AG10803 (cell line): ENCODE measurements around the gene SREBF2.

Experiments used
- DNase-seq: peaks from one replicate; pipeline ENCODE4 v3.0.0; 2010; ENCODE audit warnings: low read depth
- H3K4me3 ChIP-seq: 2 replicates; pipeline ENCODE4 v1.5.1; 2011; ENCODE audit warnings: mild to moderate bottlenecking, low read length, control low read depth
- TF ChIP-seq, protein P1 (sequence below): conservative IDR thresholded peaks from 2 replicates; pipeline ENCODE4 v1.5.1; 2011; ENCODE audit warnings: mild to moderate bottlenecking, low read length, control low read depth, inconsistent platforms

The SREBF2 gene

DNA sequence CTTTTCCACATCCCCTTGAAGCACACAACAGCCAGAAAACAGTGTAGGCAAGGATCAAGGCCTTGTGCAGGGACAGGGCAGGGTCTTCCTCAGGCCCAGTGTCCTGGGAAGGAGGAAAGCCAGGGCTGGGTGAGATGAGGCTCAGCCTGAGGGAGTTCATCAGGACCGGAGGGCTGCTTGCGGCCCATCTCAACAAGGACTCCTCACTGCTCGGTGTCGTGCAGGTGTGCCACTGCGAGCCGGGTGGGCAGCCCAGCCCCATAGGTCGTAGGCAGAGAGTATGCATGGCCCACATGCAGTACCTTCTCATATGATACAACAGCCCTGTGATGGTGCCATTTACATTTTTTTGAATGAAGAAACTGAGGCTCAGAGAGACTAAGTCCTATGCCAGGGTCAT is 69.1 kb downstream of the SREBF2 start:
- no peak for DNase-seq
- H3K4me3 ChIP-seq = no peak overlapping the region
- TF ChIP-seq, protein P1, sequence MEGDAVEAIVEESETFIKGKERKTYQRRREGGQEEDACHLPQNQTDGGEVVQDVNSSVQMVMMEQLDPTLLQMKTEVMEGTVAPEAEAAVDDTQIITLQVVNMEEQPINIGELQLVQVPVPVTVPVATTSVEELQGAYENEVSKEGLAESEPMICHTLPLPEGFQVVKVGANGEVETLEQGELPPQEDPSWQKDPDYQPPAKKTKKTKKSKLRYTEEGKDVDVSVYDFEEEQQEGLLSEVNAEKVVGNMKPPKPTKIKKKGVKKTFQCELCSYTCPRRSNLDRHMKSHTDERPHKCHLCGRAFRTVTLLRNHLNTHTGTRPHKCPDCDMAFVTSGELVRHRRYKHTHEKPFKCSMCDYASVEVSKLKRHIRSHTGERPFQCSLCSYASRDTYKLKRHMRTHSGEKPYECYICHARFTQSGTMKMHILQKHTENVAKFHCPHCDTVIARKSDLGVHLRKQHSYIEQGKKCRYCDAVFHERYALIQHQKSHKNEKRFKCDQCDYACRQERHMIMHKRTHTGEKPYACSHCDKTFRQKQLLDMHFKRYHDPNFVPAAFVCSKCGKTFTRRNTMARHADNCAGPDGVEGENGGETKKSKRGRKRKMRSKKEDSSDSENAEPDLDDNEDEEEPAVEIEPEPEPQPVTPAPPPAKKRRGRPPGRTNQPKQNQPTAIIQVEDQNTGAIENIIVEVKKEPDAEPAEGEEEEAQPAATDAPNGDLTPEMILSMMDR = no peak

DNA sequence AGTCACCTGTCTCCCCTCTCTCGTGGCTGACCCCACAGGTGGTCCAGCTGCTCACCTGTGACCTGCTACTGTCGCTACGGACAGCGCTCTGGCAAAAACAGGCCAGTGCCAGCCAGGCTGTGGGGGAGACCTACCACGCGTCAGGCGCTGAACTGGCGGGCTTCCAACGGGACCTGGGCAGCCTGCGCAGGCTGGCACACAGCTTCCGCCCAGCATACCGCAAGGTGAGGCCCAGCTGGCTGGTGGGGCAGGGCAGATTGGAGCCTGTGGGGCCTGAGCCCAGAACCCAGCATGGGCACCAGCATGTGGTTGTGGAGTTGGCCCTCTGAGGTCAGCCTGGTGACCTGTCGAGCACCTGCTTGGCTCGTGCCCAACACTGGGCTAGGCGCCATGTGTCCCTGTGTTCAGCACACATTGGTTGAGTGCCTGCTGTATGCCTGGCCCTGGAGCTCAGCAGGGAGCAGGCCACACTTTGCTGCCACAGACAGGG is 70.1 kb downstream of the SREBF2 start:
- DNase-seq = no peak
- TF ChIP-seq, protein P1 = no peak
- no peak overlapping the region for H3K4me3 ChIP-seq

DNA sequence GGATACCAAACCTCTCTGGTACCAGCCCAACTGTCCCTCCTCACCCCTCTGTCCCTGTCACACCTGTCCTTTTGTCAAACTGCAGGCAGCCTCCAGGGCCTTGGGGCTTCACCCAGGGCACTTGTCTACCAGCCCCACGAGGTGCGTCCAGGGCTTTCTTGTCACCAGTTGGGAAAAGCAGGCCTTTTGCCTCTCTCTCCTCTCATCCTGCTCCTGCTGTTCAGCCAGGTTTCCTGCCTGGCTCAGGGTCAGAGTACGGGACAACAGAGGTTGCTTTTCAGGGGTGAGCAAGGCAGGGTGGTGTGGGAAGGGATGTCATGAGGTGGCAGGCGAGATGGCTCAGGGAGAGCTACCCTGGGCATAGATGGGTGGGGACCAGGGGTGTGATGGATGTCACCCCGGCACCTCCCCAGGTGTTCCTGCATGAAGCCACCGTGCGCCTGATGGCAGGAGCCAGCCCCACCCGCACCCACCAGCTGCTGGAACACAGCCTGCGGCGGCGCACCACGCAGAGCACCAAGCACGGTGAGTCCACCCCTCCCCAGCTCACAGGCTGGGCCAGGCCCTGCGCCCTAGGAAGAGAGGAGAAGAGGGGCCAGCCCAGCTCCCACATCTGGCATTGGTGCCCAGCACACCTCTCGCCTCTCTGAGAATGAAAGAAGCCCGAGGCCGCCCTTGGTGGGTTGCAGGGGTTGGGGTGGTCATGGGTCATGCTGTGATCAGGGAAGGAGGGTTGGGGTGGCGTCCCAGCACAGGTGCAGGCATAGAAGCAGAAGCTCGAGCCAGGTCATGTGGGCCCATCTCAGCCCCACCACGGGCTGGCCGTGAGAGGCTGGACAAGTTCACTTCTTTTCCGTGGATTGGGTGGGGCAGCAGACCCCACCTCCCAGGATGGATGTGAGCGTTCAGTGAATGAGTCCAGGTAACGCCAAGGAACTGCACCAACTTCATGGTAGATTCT is 71.8 kb downstream of the SREBF2 start:
- DNase-seq = no peak
- H3K4me3 ChIP-seq = no peak overlapping the region
- TF ChIP-seq, protein P1 = no peak

GRCh38 chr22:41905411-41906202 is 72.7 kb downstream of the SREBF2 start:
- H3K4me3 ChIP-seq = no peak overlapping the region
- DNase-seq = no peak
- TF ChIP-seq, protein P1 = no peak

- DNase-seq = no peak
- no peak overlapping the region for H3K4me3 ChIP-seq
- TF ChIP-seq, protein P1 = no peak
These were observed 73.9 kb downstream of the SREBF2 start for GRCh38 chr22:41906822-41907221.

DNA sequence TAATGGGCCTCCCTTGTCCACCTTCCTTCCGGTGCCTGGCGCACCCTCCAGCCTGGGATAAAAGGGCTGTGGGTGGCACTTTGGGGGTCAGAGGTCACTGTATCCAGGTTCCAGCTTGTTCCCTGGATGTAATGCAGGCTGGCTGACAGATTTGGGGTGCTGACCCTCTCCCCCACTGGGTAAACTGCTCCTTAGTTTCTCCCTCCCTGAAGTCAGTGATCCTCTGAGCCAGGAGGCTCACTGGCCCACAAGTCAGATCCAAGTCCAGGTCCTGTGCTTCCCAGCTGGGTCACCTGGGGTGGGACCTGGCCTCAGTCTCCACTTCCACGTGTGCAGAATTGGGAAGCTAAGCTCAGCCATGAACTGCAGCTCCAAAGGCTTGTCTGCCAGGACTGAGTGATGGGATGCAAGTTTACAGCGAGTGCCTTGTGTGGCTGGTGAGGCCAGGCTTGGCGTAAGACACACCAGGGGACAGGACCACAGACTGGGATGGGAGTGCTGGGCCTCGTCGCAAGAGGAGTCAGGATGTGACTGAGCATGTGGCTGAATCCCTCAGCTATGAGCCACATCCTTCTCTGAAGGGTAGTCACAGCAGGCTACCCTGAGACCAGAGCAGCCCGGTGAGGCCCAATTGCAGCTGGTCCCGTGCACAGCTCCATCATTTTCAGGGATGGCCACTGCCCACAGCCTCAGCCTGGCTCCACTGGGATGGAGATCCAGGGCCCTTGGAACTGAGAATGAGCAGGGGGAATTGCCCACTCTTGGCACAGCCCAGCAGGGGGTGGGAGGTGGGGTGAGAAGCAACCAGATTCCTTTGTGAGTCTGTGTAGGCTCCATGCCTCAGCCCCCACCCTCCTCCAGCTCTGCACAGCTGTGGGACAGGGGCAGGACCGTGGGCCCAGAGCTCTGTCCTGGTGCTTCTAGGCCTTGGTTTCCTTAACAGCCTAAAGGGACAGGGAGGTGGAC is 74.8 kb downstream of the SREBF2 start:
- H3K4me3 ChIP-seq = no peak overlapping the region
- TF ChIP-seq, protein P1 = no peak
- DNase-seq = no peak
